Nucleus accumbens (tissue), 56 donors: ENCODE results near the gene ABCA8.

ENCODE experiments used
- DNase-seq, 56 donors: peaks; one replicate each; lab custom pipeline; 2025; lab: John Stamatoyannopoulos, UW

The ABCA8 gene

DNA sequence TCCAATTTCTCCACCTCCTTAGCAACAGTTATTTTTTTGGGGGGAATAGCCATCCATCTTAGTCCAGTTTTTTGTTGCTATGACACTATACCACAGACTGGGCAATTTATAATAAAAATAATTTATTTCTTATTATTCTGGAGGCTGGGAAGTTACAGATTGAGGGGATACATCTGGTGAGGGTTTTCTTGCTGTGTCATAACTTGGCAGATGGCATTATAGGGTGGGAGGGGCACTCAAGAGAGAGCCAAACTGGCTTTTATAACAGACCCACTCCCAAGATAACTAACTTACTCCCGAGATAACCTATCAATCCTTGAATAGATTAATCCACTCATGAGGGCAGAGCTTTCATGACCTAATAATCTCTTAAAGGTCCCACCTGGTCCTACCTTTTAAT, 84.2 kb downstream of the ABCA8 start:
- no peak for DNase-seq

DNA sequence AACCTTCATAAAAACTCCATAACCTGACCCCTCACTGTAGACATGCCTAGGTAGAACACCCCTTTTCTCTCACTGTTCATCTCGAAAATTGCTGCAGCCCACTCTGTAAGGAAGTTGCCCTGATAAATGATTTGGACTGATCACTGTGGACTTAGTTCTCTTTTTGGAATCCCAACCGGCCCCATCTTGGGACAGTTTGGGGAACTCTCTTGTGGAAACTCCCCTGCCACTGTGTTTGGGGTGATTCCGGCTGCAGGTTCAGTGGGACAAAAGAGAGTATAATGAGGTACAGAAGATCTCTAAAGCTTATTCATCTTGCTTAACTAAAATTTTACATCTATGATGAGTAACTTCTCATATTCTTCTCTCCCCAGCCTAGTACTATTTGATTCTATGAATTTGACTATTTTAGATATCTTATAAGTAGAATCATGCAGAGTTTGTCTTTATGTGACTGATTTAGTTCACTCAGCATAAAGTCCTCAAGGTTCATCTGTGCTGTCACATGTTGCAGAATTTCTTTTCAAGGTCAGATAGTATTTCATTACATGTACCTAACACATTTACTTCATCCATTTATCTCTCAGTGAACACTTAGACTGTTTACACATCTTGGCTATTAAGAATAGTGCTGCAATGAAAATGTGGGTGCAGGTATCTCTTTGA, 84.9 kb downstream of the ABCA8 start:
- DNase-seq, result no peak

DNA sequence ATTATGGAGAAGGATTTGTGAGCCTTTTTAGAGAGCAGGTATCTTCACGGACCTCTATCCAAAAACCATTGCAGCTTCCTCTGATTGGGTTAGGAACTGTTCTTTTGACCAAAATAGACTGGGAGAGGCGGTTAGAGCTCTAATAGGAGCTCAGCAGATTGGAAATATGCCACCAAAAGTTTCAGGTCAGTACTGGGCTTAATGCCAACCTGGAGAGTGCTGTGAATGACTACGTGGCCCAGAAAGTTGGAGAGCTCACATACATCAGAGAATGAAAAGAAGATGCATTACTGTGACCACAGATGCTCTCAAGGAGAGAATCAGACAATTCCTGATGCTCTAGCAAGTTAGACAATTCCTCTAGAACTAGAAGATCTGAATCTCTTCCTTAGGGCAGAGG, 86.5 kb downstream of the ABCA8 start:
- no peak for DNase-seq

DNA sequence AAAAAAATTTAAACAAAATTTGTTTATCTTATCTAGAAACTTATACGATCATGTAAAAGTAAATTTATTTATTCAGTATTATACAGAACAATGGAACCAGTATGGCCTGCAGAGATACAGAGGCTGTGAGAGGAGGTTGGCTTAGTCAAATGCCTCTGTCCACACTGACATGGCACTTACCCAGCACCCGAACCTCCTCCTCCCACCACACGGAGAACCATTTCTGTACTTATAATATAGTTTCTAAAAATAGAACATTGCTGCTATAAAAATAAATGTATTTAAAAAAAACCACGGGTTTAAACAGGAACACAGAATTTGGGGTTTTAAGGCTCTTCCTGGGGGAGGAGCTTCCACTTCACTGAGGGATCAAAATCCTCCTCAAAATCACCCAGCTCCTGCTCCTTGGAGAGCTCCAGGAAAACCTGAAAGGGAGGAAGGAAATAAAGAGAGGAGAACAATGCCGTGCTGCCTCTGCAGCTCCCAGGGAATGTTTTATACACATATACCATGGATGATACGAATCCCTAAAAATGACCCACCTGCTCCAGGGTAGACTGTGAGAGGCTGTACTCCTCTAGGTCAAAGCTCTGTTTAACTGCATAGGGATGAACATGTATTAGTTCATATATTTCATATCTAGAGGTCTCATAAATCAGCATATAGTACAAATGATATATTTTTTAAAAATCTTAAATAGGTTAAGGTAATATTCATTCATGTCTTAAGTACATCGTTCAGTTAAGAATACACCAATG, 87.3 kb downstream of the ABCA8 start:
- DNase-seq, result no peak

DNA sequence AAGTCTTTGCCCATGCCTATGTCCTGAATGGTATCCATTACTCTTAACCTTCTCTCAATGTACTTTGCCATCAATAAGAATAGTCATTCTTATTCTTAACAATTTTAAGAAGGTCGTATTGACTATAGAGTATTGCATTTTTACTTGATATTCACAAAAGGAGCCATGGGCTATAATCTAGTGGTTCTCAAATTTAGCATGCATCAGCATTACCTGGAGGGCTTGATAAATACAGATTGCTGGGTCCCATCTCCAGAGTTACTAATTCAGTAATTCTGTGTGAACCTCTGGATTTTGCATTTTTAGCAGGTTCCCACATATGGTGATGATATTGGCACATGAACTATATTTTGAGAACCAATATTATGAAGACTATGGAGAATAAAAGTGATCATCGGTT, 89.6 kb downstream of the ABCA8 start:
- DNase-seq, result no peak

DNA sequence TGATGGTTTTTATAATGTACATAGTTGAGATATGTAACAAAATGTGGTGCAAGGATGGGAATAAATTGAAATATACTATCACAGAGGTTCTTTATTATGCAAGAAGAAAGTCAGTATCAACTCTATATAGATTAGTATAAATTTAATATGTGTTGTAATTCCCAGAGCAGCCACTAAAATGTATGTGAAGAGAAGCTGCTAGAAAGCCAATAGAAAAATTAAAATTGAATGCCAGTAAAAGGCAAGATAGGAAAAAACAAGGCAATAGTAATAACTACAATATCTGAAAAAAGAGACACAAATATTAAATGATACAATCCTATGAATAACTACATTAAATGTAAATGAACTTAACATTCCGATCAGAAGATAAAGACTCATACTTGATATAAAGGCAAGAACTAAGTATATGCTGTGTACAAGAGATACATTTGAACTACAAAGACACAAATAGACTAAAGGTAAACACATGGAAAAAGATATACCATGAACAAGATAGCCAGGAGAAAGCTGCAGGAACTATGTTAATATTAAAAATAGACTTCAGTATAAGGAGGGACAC, 92.0 kb downstream of the ABCA8 start:
- no peak for DNase-seq

DNA sequence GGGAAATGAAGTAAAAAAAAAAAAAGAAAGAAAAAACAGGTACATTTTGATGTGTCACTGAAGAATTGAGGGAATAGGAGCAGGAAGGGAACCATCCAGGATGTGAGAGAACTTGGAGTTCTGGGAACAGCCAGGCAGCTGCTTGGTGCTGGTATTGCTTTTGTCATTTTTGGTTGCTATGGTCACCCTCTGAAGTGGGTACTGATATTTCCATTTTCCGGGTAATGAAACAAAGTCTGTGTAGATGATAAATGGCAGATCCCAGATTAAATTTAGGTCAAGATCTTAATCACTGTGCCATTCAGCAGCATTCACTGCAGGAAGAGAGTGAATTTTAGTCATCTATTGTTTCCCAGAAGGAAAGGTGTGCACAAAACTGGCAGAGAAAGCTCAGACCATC, 93.6 kb downstream of the ABCA8 start:
- peak in 3 of 56 donors; percentile 3 to 5 (median 3) for DNase-seq

DNA sequence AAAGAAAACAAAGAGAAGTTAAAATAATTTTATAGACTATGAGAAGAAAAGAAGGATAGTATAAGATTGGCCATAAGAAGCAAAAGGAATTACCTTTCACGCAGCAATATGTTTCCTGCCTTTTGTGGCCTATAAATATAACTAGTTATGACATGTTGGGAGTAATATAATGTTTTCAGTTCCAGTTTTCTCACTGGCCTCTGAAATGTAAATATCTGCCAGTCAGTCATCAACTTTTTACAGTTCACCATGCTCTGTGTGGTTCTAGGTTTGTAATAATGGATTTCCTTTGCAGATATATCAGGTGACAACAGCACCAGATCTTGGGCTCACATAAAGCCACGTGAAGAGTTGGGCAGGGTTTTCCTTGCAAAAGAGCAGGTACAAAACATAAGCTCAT, 94.3 kb downstream of the ABCA8 start:
- no peak for DNase-seq

DNA sequence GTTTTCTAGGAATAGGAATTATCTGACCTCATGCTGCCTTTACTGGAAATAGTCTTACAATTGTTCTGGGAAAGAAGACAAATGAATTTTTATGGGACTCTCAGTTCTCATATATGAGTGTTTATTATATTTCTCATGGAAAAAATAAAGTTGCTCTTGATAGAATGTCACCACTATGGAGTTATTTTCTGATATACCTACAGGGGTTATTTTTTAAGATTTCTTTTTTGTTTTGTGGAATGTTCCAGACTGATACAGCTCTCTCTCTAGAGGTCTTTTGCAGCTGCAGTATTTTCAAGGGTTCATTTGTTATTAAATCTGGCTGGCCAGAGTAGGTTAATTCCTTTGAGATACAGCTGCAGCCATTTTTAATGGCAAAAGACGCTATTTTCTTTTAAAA, 100.7 kb downstream of the ABCA8 start:
- no peak for DNase-seq

DNA sequence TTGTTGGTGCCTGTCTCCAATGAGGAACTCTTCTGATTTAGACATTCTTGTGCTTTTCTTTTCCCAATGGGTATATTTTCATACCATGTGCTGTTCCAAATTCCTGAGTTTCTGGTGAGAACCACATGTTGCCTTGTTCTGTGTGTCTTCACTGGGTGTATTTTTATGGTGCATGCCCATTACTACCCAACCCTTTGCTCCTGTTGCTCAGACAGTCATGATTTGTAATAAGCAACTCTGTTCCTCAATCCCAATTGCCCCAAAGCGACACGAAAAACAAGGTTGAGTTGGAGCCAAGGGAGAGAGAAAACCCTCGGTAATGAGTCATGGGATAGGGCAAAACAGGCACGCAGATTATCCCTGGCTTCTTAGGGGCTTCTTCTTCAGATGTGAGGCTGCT, 101.8 kb downstream of the ABCA8 start:
- DNase-seq, result no peak

DNA sequence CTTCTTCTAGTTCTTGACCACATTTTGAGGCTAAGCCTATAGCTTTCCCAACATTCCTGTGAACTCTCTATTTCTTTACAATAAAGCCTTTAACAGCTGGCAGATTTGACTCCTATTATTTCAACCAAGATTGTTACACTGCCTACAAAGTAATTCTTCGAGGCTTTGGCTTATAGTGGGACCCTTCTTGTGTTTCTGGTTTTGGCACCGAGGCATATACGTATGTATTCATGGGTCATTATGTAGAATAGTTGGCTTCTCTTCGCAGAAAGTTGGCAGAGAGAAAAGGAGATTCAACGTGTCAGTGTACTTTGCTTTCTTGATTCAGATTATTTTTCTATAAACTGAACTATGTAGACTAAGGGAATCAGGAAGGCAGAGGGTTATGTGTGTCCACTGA, 102.2 kb downstream of the ABCA8 start:
- DNase-seq, result no peak

DNA sequence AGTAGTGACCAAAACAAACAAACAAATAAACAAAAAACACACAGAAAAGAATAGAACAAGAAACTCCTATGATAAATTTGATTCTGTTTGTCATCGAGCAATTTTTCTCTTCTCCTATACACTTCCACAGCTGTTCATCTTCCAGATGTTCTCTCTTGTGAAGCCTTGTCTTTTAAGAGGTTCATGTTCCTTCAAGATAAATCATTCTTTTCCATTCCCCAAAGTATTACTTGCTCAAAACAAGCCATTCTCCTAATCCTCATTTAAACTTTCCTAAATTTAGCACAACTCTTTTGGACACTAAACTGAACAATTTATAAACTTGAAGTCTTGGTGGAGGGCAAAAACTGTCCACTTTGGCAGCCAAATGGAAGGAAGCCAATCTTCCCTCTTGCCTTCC, 103.3 kb downstream of the ABCA8 start:
- no peak for DNase-seq

DNA sequence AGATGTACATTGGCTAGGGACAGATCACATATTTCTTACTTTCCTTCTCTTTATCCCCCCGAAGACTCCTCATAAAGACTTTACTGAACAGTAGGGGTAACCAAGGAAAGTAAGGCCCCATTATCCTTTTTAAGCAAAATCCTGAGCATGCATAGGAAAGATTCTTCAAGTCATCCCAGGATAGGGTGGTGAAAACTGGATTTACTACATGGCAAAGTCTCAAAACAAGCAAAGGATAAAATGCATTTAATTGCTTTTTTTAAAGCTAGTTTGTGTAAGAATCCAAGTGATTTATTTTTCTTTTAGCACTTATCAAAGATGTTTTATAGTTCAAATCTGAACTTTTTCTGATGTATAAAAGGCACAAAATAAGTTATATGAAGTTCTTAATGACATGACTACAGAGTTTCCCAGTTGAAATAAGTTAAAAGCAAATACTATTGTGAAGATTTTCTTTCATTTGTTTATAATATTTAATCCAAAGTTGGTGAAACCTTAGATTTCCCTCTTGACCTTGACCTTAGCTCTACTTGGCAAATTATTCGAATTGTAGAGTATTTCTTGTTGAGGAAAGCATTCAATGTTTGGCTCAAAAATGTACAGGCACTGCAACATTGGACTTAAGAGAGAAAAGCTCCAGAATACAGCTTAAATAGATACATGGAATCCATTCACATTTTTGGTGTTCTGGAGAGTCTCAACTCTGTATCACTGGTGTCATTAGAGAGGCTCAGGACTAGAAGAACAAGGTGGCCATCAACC, 104.3 kb downstream of the ABCA8 start:
- DNase-seq, result no peak

DNA sequence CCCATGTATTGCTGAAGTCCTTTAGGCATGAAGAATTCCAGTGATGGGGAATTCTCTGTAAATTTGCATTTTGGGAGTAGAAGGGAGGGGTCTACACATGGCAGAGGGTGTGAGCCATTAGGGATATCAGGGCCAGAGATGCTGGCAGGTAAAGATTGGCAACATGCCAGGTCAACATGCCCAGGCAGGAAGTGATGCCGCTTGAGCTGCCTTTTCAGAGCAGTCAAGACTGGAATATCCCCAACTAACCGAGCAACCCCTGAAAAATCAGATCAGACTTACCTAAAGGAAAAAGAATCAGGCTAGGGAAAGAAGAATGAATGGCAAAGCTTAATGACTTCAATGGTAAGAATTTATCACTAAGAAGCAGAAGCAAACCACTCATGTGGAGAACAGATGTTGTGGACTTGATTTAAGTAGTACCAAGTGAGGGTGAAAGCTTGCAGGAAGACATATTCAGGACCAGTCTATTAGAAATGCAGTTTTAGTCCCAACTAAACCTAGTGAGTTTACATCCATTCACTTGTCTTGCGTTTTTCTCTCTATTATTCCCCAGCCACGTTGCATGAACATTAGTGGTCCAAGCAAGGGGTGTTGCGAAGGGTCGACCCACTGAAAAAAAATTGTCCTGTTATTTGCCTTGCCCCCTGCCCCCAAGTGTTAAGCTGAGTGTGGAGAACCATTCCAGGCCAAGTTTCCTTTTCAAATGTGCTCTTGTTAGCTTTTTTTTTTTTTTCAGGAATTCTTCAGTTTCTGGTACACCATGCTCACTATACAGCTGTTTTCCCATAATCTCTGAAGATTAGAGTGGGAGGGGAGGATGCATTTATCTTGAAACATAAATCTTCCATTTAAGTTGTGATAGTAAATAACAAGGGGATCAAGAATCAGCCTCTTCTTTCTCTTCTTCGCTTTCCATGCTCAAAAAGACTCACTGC, 105.2 kb downstream of the ABCA8 start:
- no peak for DNase-seq

DNA sequence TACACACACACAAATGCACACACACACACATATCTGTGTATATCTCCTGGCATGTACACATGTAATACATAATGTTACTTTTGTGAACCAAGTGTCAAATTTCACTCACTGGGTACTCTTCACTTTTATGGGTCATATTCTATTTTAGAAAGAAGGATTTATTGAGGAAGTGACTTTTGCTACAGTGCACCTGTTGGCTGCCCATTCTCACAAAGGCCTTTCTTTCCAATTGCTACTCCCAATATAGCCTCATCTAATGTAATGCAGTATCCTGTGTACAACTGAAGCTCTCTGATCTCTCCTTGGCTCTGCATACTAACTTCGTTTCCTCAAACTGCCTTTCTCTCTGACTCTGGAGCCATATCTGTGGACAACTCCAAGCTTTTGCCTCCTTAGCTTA, 107.5 kb downstream of the ABCA8 start:
- DNase-seq, result no peak

DNA sequence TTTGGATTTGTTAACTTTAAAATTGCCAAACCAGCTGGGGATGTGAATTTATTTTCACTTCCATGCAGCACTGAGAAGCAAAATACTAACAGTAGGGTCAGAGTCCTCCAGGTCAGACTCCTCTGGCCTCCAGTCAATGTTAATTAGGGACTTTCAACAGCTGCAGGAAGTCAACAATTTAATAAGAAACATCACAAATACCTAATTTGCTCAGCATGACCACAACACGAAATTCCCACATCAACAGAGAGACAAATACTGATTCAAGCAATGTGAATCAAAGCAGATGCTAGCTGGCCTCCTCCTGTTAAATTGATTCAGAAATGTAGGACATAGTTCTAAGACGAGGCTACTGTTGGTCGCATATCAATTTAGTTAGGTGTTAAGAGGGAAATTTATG, 111.7 kb downstream of the ABCA8 start:
- DNase-seq, result no peak

DNA sequence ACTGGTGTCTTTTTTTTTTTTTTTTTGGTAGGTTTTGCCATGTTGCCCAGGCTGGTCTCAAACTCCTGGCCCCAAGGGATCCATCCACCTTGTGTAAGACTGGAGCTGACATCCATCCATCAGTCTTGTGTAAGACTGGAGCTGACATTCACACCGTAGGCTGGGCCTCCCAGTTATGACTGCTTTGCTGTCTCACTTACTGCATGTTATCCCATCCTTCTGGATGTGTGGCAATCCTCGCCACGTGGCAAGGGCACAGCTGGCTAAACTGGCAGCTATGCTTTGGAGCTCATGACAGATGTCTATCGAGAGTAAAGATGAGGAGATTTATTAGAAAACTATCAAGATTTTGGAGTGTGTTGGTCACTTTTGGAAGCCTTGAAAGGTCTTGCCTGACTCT, 115.1 kb downstream of the ABCA8 start:
- peak in 12 of 56 donors; percentile 10 to 52 (median 20) for DNase-seq

DNA sequence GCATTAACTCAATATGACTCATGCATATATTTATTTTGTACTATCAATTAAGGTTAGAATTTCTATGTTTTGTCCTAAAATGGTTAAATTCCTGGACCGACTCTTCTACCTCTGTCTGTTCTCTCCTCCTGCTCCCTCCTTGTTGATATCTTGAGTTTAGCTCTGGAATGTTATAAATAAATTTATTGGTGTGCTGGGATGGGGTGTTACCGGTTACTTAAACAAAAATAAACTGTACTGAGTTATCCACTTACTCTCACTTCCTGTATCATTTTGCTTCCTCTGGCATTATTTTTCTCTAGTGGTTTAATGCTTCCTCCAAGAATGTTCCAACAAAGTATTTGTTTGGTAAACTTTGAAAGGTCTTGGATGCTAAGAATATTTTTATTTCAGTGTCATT, 120.1 kb downstream of the ABCA8 start:
- DNase-seq, result no peak

DNA sequence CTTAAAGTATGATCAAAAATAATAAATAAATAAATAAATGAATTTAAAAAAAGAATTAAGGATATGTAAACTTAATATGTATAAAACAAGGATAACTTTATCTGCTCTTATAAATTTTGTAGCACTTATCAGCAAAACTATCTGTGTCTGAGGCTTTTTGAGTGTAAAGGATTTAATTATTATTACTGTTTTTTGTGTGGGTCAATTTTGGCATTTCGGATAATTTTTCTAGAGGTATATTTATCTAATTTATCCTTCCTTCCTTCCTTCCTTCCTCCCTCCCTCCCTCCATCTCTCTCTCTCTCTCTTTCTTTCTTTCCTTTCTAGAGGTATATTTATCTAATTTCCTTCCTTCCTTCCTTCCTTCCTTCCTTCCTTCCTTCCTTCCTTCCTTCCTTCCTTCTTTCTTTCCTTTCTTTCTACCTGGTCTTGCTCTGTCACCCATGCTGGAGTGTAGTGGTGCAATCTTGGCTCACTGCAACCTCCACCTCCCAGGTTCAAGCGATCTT, 120.8 kb downstream of the ABCA8 start:
- no peak for DNase-seq
